Measurements from ENCODE around the gene ZNF208. TPM values are rescaled to one million over a fixed set of nuclear protein-coding genes. Genes with fewer than 3 reads are reported as not detected.
"Not testable (repeated sequence)": the region's sequence is repeated elsewhere in the genome, so short reads cannot be mapped to it uniquely, and the experiment has no call there.

The ZNF208 gene
- total RNA-seq: 10 to 100 TPM in 2 of 4 donors, 1 to 10 TPM in 2; 5.3 to 14.9 (median 10.2) TPM

GRCh38 chr19:22010437-22011143, at the start of gene ZNF208:
ZNF208 (minus strand) TSS chr19:22010943; CDS start chr19:22010794, 149 bp downstream.
- DNase-seq (ENCODE audit: low spot score) (peak; percentile 30), ATAC-seq (ENCODE audit: low FRiP score) (peak; percentile 98)

- no peak for TF ChIP-seq CTCF (IDR thresholded peaks at IDR 0.05)
- no peak for DNase-seq (ENCODE audit: low spot score)
- ATAC-seq (ENCODE audit: low FRiP score): peak; percentile 65
Observed at GRCh38 chr19:22052644-22053013, 41.9 kb upstream of the ZNF208 start.

GRCh38 chr19:22041151-22041550, 30.4 kb upstream of the ZNF208 start:
- not testable (repeated sequence) for ATAC-seq (ENCODE audit: low FRiP score); DNase-seq (ENCODE audit: low spot score)

- no peak for TF ChIP-seq CTCF (IDR thresholded peaks at IDR 0.05)
- DNase-seq (ENCODE audit: low spot score) (no peak), ATAC-seq (ENCODE audit: low FRiP score) (no peak)
Observed at GRCh38 chr19:22030680-22031079, 19.9 kb upstream of the ZNF208 start.

GRCh38 chr19:22026687-22027086, 15.9 kb upstream of the ZNF208 start:
- DNase-seq (ENCODE audit: low spot score) (no peak), ATAC-seq (ENCODE audit: low FRiP score) (no peak)
- no peak for TF ChIP-seq CTCF (IDR thresholded peaks at IDR 0.05)

- not testable (repeated sequence) for ATAC-seq (ENCODE audit: low FRiP score)
Observed at GRCh38 chr19:22025539-22025938, 14.8 kb upstream of the ZNF208 start.

GRCh38 chr19:21970466-21970865, 40.3 kb downstream of the ZNF208 start:
- ATAC-seq (ENCODE audit: low FRiP score) (no peak), DNase-seq (ENCODE audit: low spot score) (no peak)
- no peak for TF ChIP-seq CTCF (IDR thresholded peaks at IDR 0.05)

More at GRCh38 chr19:22025539-22025938, 14.8 kb upstream of the ZNF208 start:
- not testable (repeated sequence) for DNase-seq (ENCODE audit: low spot score)

GRCh38 chr19:21947775-21948174, 63.0 kb downstream of the ZNF208 start:
- ATAC-seq (ENCODE audit: low FRiP score): no peak
- no peak for DNase-seq (ENCODE audit: low spot score)
- TF ChIP-seq CTCF (IDR thresholded peaks at IDR 0.05): no peak

GRCh38 chr19:21940684-21941083, 70.1 kb downstream of the ZNF208 start:
- DNase-seq (ENCODE audit: low spot score) (no peak), ATAC-seq (ENCODE audit: low FRiP score) (no peak)
- TF ChIP-seq CTCF (IDR thresholded peaks at IDR 0.05): no peak

Data from omental fat pad (tissue), 4 donors.